ENCODE results near the gene SOCS6.

GRCh38 chr18:70288171-70288850 is 534 bp upstream of the SOCS6 start:
- TF ChIP-seq CTCF (IDR thresholded peaks at IDR 0.05 in 4 of 5, conservative IDR thresholded peaks at IDR 0.05 in 1 of 5) = no peak
- TF ChIP-seq POLR2A (IDR thresholded peaks at IDR 0.05) = no peak
